ENCODE measurements around the gene RHBDL1. TPM values are rescaled to one million over a fixed set of nuclear protein-coding genes. Genes with fewer than 3 reads are reported as not detected.
A peak's percentile ranks its signal among the peaks of the same experiment; 100 is the strongest.

Gene RHBDL1
- total and polyA plus RNA-seq, 9 of the 15 experiments (the other 6 are each of a cell fraction or from before 2014, with no cell fraction given): 0.03 to 5.6 (median 1.3) TPM; not detected in 1

DNA sequence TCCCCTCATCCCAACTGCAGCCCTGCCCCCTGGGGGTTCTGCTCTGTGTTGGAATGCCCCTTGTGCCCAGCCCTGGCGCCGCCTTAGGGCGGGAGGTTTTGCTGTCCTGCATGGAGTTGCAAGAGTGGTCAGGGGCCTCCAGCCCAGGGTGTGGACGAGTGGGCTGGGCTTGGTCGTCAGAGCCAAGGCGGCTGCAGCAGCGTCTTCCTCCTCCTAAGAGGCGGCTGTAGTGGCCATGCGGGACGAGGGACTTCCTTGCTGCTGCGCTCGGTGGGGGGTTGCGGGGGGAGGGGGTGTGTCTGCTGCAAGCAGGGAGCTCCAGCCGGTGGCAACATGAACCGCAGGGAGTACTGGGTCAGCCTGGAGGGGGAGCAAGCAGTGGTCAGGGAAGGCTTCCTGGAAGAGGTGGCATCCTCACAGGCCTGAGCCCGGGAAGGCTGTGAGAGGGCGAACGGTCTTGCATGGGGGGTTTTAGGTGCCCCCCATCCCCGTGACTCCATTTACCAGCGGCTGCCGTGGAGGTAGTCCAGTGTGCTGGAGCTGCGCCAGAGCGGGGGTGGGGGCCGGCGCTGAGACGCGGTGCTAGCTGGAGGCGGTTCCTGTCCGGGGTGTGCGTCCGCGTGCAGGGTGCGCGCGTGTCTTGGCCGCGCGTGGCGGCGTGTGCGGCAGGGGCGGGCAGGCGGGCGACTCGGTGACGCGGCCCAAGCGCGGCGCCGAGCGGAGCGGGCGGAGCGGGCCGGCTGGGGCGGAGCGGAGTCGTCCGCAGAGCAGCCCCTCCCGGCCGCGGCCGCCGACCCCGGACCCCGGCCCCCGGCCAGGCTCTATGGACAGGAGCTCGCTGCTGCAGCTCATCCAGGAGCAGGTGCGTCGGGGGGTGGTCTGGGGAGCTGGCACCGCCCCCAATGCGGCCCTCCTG is at the start of gene RHBDL1 (continued):
- TF ChIP-seq, protein P1, sequence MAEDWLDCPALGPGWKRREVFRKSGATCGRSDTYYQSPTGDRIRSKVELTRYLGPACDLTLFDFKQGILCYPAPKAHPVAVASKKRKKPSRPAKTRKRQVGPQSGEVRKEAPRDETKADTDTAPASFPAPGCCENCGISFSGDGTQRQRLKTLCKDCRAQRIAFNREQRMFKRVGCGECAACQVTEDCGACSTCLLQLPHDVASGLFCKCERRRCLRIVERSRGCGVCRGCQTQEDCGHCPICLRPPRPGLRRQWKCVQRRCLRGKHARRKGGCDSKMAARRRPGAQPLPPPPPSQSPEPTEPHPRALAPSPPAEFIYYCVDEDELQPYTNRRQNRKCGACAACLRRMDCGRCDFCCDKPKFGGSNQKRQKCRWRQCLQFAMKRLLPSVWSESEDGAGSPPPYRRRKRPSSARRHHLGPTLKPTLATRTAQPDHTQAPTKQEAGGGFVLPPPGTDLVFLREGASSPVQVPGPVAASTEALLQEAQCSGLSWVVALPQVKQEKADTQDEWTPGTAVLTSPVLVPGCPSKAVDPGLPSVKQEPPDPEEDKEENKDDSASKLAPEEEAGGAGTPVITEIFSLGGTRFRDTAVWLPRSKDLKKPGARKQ (CRISPR knock-in tag; IDR thresholded peaks at IDR 0.05): no peak
- TF ChIP-seq ELF2 (CRISPR knock-in tag; IDR thresholded peaks at IDR 0.05): no peak
- TF ChIP-seq, protein P2, sequence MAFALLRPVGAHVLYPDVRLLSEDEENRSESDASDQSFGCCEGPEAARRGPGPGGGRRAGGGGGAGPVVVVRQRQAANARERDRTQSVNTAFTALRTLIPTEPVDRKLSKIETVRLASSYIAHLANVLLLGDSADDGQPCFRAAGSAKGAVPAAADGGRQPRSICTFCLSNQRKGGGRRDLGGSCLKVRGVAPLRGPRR (CRISPR knock-in tag; IDR thresholded peaks at IDR 0.05): no peak
- no peak for TF ChIP-seq NEUROD1 (IDR thresholded peaks at IDR 0.05; ENCODE audit: borderline replicate concordance, low read depth, low read length, partially characterized antibody)
- TF ChIP-seq, protein P3, sequence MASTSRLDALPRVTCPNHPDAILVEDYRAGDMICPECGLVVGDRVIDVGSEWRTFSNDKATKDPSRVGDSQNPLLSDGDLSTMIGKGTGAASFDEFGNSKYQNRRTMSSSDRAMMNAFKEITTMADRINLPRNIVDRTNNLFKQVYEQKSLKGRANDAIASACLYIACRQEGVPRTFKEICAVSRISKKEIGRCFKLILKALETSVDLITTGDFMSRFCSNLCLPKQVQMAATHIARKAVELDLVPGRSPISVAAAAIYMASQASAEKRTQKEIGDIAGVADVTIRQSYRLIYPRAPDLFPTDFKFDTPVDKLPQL (IDR thresholded peaks at IDR 0.05; ENCODE audit: extremely low read depth, insufficient read length): no peak
- TF ChIP-seq NUFIP1 (IDR thresholded peaks at IDR 0.05; ENCODE audit: partially characterized antibody): no peak
- TF ChIP-seq GABPB1 (CRISPR knock-in tag; IDR thresholded peaks at IDR 0.05): peak; percentile 45; the same call in 1 of the 2 replicates
- TF ChIP-seq, protein P4, sequence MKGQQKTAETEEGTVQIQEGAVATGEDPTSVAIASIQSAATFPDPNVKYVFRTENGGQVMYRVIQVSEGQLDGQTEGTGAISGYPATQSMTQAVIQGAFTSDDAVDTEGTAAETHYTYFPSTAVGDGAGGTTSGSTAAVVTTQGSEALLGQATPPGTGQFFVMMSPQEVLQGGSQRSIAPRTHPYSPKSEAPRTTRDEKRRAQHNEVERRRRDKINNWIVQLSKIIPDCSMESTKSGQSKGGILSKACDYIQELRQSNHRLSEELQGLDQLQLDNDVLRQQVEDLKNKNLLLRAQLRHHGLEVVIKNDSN (CRISPR knock-in tag; IDR thresholded peaks at IDR 0.05): peak; percentile 14; the same call in 1 of the 2 replicates
- no peak for TF ChIP-seq ZSCAN32 (CRISPR knock-in tag; IDR thresholded peaks at IDR 0.05)
- no peak for TF ChIP-seq HCFC1 (IDR thresholded peaks at IDR 0.05; ENCODE audit: low read depth, low read length)
- TF ChIP-seq, protein P5, sequence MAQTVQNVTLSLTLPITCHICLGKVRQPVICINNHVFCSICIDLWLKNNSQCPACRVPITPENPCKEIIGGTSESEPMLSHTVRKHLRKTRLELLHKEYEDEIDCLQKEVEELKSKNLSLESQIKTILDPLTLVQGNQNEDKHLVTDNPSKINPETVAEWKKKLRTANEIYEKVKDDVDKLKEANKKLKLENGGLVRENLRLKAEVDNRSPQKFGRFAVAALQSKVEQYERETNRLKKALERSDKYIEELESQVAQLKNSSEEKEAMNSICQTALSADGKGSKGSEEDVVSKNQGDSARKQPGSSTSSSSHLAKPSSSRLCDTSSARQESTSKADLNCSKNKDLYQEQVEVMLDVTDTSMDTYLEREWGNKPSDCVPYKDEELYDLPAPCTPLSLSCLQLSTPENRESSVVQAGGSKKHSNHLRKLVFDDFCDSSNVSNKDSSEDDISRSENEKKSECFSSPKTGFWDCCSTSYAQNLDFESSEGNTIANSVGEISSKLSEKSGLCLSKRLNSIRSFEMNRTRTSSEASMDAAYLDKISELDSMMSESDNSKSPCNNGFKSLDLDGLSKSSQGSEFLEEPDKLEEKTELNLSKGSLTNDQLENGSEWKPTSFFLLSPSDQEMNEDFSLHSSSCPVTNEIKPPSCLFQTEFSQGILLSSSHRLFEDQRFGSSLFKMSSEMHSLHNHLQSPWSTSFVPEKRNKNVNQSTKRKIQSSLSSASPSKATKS (CRISPR knock-in tag; IDR thresholded peaks at IDR 0.05): no peak
- TF ChIP-seq HNRNPLL (IDR thresholded peaks at IDR 0.05; ENCODE audit: low read depth, low read length, poor library complexity, severe bottlenecking): no peak
- TF ChIP-seq, protein P6, sequence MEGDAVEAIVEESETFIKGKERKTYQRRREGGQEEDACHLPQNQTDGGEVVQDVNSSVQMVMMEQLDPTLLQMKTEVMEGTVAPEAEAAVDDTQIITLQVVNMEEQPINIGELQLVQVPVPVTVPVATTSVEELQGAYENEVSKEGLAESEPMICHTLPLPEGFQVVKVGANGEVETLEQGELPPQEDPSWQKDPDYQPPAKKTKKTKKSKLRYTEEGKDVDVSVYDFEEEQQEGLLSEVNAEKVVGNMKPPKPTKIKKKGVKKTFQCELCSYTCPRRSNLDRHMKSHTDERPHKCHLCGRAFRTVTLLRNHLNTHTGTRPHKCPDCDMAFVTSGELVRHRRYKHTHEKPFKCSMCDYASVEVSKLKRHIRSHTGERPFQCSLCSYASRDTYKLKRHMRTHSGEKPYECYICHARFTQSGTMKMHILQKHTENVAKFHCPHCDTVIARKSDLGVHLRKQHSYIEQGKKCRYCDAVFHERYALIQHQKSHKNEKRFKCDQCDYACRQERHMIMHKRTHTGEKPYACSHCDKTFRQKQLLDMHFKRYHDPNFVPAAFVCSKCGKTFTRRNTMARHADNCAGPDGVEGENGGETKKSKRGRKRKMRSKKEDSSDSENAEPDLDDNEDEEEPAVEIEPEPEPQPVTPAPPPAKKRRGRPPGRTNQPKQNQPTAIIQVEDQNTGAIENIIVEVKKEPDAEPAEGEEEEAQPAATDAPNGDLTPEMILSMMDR (IDR thresholded peaks at IDR 0.05 in 2 of 3, conservative IDR thresholded peaks at IDR 0.05 in 1 of 3; ENCODE audit: insufficient read depth in 2 of 3, low read depth in 1 of 3, low read length in 3 of 3): peak in 2 of 3 experiments; percentile 17 to 38; a peak in 2 of 6 replicates
- TF ChIP-seq NBN (IDR thresholded peaks at IDR 0.05; ENCODE audit: low read depth): peak; percentile 58; the same call in 1 of the 2 replicates
- TF ChIP-seq, protein P7, sequence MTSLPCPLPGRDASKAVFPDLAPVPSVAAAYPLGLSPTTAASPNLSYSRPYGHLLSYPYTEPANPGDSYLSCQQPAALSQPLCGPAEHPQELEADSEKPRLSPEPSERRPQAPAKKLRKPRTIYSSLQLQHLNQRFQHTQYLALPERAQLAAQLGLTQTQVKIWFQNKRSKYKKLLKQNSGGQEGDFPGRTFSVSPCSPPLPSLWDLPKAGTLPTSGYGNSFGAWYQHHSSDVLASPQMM (CRISPR knock-in tag; IDR thresholded peaks at IDR 0.05): no peak
- TF ChIP-seq RBM34 (IDR thresholded peaks at IDR 0.05; ENCODE audit: borderline replicate concordance, insufficient read depth, low read length): no peak
- TF ChIP-seq MECOM (CRISPR knock-in tag; IDR thresholded peaks at IDR 0.05): no peak
- peak; percentile 45 to 53 for TF ChIP-seq NRF1 (conservative IDR thresholded peaks at IDR 0.05 in 1 of 2, IDR thresholded peaks at IDR 0.05 in 1 of 2)

Measured in K562 (cell line).